HG03460 (cell line): ENCODE results near the gene UTP25.

Source experiments
- ATAC-seq: cut with Tn5 transposase; IDR thresholded peaks from one replicate; pipeline ENCODE4 v1.9.1; 2021; ENCODE audit not compliant: unreplicated experiment

Gene UTP25

GRCh38 chr1:209805875-209806760 is 21.7 kb upstream of the UTP25 start, which contains the start of gene IRF6:
Gene IRF6 (minus strand): TSS chr1:209806142. CDS start chr1:209801413, 4,729 bp downstream.
- ATAC-seq: peak; percentile 83

GRCh38 chr1:209807509-209807908 is 20.3 kb upstream of the UTP25 start:
- no peak for ATAC-seq

- ATAC-seq: no peak
Observed at GRCh38 chr1:209808059-209808581, 19.7 kb upstream of the UTP25 start.

GRCh38 chr1:209809611-209810010 is 18.2 kb upstream of the UTP25 start:
- no peak for ATAC-seq

GRCh38 chr1:209810783-209811182 is 17.0 kb upstream of the UTP25 start:
- no peak for ATAC-seq

- no peak for ATAC-seq
Observed at GRCh38 chr1:209813902-209814301, 13.9 kb upstream of the UTP25 start.

GRCh38 chr1:209815490-209815889 is 12.3 kb upstream of the UTP25 start:
- no peak for ATAC-seq

GRCh38 chr1:209815931-209816341 is 11.8 kb upstream of the UTP25 start:
- no peak for ATAC-seq

GRCh38 chr1:209816923-209817322 is 10.8 kb upstream of the UTP25 start:
- no peak for ATAC-seq

GRCh38 chr1:209817691-209818090 is 10.1 kb upstream of the UTP25 start:
- no peak for ATAC-seq

- no peak for ATAC-seq
Observed at GRCh38 chr1:209819058-209819457, 8.7 kb upstream of the UTP25 start.

GRCh38 chr1:209820986-209821385 is 6.8 kb upstream of the UTP25 start:
- no peak for ATAC-seq

- ATAC-seq: no peak
Observed at GRCh38 chr1:209822706-209823105, 5.1 kb upstream of the UTP25 start.

GRCh38 chr1:209823143-209824041 is 4.4 kb upstream of the UTP25 start:
- no peak for ATAC-seq

- ATAC-seq: no peak
Observed at GRCh38 chr1:209825591-209826434, 2.0 kb upstream of the UTP25 start.

GRCh38 chr1:209829716-209830115 is 1.9 kb downstream of the UTP25 start:
- ATAC-seq: no peak

- no peak for ATAC-seq
Observed at GRCh38 chr1:209830722-209831121, 3.0 kb downstream of the UTP25 start.

GRCh38 chr1:209831615-209832014 is 3.8 kb downstream of the UTP25 start:
- no peak for ATAC-seq

- ATAC-seq: no peak
Observed at GRCh38 chr1:209835782-209836298, 8.1 kb downstream of the UTP25 start.

- ATAC-seq: no peak
Observed at GRCh38 chr1:209837671-209838070, 9.9 kb downstream of the UTP25 start.
